Measurements from ENCODE around the gene COBLL1.

DNA sequence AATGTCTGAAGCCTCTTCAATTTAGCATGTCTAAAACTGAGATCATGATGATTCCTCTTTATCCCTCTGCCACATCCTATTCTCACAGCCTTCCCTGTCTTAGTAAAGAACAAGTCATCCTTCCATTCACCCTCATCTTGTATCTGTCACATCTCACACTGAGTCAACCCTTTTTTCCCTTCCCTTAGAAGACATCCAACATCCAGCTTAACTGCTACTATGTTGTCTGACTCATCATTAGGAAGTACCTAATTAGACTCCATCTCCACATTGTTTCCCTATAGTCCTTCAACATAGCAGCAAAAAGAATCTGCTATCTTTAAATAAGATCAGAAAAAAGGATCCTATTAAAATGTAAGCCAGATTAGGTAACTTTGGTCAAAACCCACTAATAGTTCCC is 135.1 kb downstream of the COBLL1 start:
- TF ChIP-seq, protein P1, sequence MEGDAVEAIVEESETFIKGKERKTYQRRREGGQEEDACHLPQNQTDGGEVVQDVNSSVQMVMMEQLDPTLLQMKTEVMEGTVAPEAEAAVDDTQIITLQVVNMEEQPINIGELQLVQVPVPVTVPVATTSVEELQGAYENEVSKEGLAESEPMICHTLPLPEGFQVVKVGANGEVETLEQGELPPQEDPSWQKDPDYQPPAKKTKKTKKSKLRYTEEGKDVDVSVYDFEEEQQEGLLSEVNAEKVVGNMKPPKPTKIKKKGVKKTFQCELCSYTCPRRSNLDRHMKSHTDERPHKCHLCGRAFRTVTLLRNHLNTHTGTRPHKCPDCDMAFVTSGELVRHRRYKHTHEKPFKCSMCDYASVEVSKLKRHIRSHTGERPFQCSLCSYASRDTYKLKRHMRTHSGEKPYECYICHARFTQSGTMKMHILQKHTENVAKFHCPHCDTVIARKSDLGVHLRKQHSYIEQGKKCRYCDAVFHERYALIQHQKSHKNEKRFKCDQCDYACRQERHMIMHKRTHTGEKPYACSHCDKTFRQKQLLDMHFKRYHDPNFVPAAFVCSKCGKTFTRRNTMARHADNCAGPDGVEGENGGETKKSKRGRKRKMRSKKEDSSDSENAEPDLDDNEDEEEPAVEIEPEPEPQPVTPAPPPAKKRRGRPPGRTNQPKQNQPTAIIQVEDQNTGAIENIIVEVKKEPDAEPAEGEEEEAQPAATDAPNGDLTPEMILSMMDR (IDR thresholded peaks at IDR 0.05) = no peak
- TF ChIP-seq EP300 (IDR thresholded peaks at IDR 0.05) (no peak), POLR2A (IDR thresholded peaks at IDR 0.05) (no peak)
